Adrenal gland (tissue), 12 donors: ENCODE data around the gene LAMA2. TPM values are rescaled to one million over a fixed set of nuclear protein-coding genes. Genes with fewer than 3 reads are reported as not detected.
"Not testable (repeated sequence)": the region's sequence is repeated elsewhere in the genome, so short reads cannot be mapped to it uniquely, and the experiment has no call there.

Source experiments
- DNase-seq, 7 donors: peaks; one replicate each; pipeline ENCODE4 v3.0.0-alpha.2; 2019 to 2020
- H3K27ac ChIP-seq, 5 donors: fragments of 200-600 bp; sonication (generic) in 4 of 5; 1 replicate in 3 of 5; 2 replicates in 2 of 5; pipeline versions ENCODE4 v1.5.1 to v1.8.0; 2016 to 2020; ENCODE audit warnings: mild to moderate bottlenecking in 1 of 5
- H3K27me3 ChIP-seq: fragments of 200-600 bp; 2 replicates; pipeline ENCODE4 v1.8.0; 2021
- H3K36me3 ChIP-seq, 2 donors: fragments of 200-600 bp; replicated peaks in 1 of 2; 1 replicate in 1 of 2; 2 replicates in 1 of 2; pipeline versions ENCODE4 v1.5.1 to v1.8.0; 2018 to 2022
- H3K4me1 ChIP-seq, 2 donors: fragments of 200-600 bp; replicated peaks in 1 of 2; 1 replicate in 1 of 2; 2 replicates in 1 of 2; pipeline versions ENCODE4 v1.5.1 to v1.8.0; 2018 to 2021
- H3K4me3 ChIP-seq, 4 donors: fragments of 200-600 bp; sonication (generic) in 3 of 4; one replicate each; pipeline ENCODE4 v1.5.1; 2016 to 2018
- H3K9me3 ChIP-seq, 3 donors: fragments of 200-600 bp; sonication (generic) in 1 of 3; replicated peaks in 1 of 3; 1 replicate in 2 of 3; 2 replicates in 1 of 3; pipeline versions ENCODE4 v1.5.1 to v1.8.0; 2016 to 2021
- POLR2A ChIP-seq, 2 donors: fragments of 450-650 bp; IDR thresholded peaks; one replicate each; pipeline ENCODE4 v1.6.1; 2017; ENCODE audit warnings: antibody characterized with exemption in 2 of 2, mild to moderate bottlenecking in 2 of 2, moderate library complexity in 1 of 2
- WGBS, 4 donors: extraction: QIAGEN DNeasy Blood & Tissue Kit in 2 of 4; methylation state at CpG; one replicate each; pipeline versions ENCODE4 v1.1.5 to v1.1.7; 2013 to 2017; 5-methylcytosine and 5-hydroxymethylcytosine counted together
- intact Hi-C, 2 donors: fragments of 100-400 bp; cut with DNase I; formaldehyde crosslinking; loops; one replicate each; pipeline versions ENCODE4 v1.14.1 to v1.15.0; 2022 to 2023
- polyA plus RNA-seq, 3 donors: library from polyadenylated mRNA; stranded (reverse); fragments of 200-250 nt in 2 of 3; fragments of 350-450 nt in 1 of 3; fragmentation: Illumina TruSeq in 1 of 3; extraction: RNeasy Lipid Tissue Mini Kit (QIAGEN cat#74804) in 1 of 3; gene quantifications; one replicate each; pipeline ENCODE4 v1.2.3, GENCODE V29; 2013 to 2014
- total RNA-seq, 9 donors: library from RNA; depleted of rRNA in 4 of 9; stranded (reverse); fragments of >200 nt in 4 of 9; fragments of 120-200 nt in 1 of 9; fragmentation: NEBNext Ultra II Directional in 1 of 9; extraction: Animal tissue kit (Norgen Biotek cat#: 25700) in 1 of 9; gene quantifications; one replicate each; pipeline versions ENCODE4 v1.1.0 to v1.2.4, GENCODE V29; 2013 to 2023
- TF ChIP-seq, protein P1 (sequence below), 6 experiments: fragments of 450-650 bp in 4 of 6; fragments of 200-600 bp in 2 of 6; sonication (generic) in 1 of 6; IDR thresholded peaks; 1 replicate in 5 of 6; 2 replicates in 1 of 6; pipeline versions ENCODE4 v1.5.1 to v1.8.0; 2016 to 2021; ENCODE audit warnings: antibody characterized with exemption in 6 of 6, mild to moderate bottlenecking in 2 of 6, moderate library complexity in 1 of 6
- donor health status: healthy with polysubstance abuse.
- donor health status: Bipolar disorder and iron deficiency.
- donor health status: DM: yes; HTN: yes; CAD: no.
- donor health status: DM: no; HTN: no; CAD: no.
- donor health status: DM: no; HTN: no; CAD: no.
- donor health status: DM: yes; HTN: yes; CAD: no.

Gene LAMA2
- total and polyA plus RNA-seq, 12 donors: 5.8 to 105 (median 38.9) TPM

GRCh38 chr6:129041563-129041962 is 158.6 kb downstream of the LAMA2 start:
- intact Hi-C loops: no loop called here
- Histone ChIP-seq H3K9me3 (no peaks in the 10 kb centered on the region), H3K4me3 (no peak overlapping the region), H3K27me3 (no peaks in the 10 kb centered on the region), H3K27ac (no peak overlapping the region), H3K4me1 (no peaks in the 10 kb centered on the region), H3K36me3 (no peaks in the 10 kb centered on the region)
- TF ChIP-seq POLR2A (IDR thresholded peaks at IDR 0.05): no peak
- TF ChIP-seq, protein P1, sequence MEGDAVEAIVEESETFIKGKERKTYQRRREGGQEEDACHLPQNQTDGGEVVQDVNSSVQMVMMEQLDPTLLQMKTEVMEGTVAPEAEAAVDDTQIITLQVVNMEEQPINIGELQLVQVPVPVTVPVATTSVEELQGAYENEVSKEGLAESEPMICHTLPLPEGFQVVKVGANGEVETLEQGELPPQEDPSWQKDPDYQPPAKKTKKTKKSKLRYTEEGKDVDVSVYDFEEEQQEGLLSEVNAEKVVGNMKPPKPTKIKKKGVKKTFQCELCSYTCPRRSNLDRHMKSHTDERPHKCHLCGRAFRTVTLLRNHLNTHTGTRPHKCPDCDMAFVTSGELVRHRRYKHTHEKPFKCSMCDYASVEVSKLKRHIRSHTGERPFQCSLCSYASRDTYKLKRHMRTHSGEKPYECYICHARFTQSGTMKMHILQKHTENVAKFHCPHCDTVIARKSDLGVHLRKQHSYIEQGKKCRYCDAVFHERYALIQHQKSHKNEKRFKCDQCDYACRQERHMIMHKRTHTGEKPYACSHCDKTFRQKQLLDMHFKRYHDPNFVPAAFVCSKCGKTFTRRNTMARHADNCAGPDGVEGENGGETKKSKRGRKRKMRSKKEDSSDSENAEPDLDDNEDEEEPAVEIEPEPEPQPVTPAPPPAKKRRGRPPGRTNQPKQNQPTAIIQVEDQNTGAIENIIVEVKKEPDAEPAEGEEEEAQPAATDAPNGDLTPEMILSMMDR (IDR thresholded peaks at IDR 0.05): no peak
- no peak for DNase-seq
- WGBS, 4 donors: 70 to 78% (median 72%) methylated on average over 2 of the region's 2 CpGs

GRCh38 chr6:129046526-129046925 is 163.6 kb downstream of the LAMA2 start:
- Histone ChIP-seq H3K27ac (no peak overlapping the region), H3K36me3 (no peaks in the 10 kb centered on the region), H3K9me3 (no peaks in the 10 kb centered on the region), H3K4me3 (no peak overlapping the region), H3K27me3 (no peaks in the 10 kb centered on the region), H3K4me1 (no peaks in the 10 kb centered on the region)
- intact Hi-C loops: no loop called here
- no peak for TF ChIP-seq POLR2A (IDR thresholded peaks at IDR 0.05)
- TF ChIP-seq, protein P1 (IDR thresholded peaks at IDR 0.05): no peak
- no peak for DNase-seq
- 83 to 88% (median 86%) methylated on average over 2 of the region's 2 CpGs for WGBS, 4 donors

- Histone ChIP-seq H3K36me3 (no peaks in the 10 kb centered on the region), H3K4me1 (no peaks in the 10 kb centered on the region), H3K9me3 (no peaks in the 10 kb centered on the region), H3K4me3 (no peak overlapping the region), H3K27me3 (no peaks in the 10 kb centered on the region), H3K27ac (no peak overlapping the region)
- intact Hi-C loops: no loop called here
- TF ChIP-seq POLR2A (IDR thresholded peaks at IDR 0.05): no peak
- TF ChIP-seq, protein P1 (IDR thresholded peaks at IDR 0.05): no peak
- WGBS, 4 donors: 78 to 90% (median 84%) methylated on average over 3 of the region's 3 CpGs
- no peak for DNase-seq
These were observed 164.9 kb downstream of the LAMA2 start for GRCh38 chr6:129047834-129048233.

DNA sequence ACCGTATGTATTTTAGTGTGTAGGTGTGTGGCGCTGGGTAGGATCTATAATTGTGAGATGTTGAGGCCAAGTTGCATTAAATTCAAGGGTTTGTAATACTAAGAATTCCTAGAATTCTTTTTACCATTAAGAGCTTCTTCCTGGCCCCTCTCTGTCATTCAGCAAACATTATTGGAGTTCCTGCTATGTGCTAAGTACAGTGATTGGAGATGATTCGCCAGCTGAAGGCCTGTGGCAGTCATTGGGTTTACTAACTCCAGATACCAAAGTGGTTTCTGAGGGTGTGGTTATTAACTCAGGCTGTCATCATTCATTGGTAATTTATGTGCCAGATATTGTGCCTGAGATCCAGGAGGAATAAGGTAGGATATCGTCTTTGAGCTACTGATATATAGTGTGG is 167.1 kb downstream of the LAMA2 start:
- no peak for TF ChIP-seq POLR2A (IDR thresholded peaks at IDR 0.05)
- TF ChIP-seq, protein P1 (IDR thresholded peaks at IDR 0.05): no peak

GRCh38 chr6:129053143-129053542 is 170.2 kb downstream of the LAMA2 start:
- H3K27ac ChIP-seq, H3K9me3 ChIP-seq, intact Hi-C loops, H3K36me3 ChIP-seq, H3K4me3 ChIP-seq, H3K27me3 ChIP-seq, H3K4me1 ChIP-seq, DNase-seq: not testable (repeated sequence)
- 87 to 93% (median 90%) methylated on average over 13 of the region's 13 CpGs for whole genome bisulfite sequencing, 4 donors

More for the DNA sequence above, 167.1 kb downstream of the LAMA2 start:
- intact Hi-C loops: no loop called here
- Histone ChIP-seq H3K27me3 (no peaks in the 10 kb centered on the region), H3K36me3 (no peaks in the 10 kb centered on the region), H3K4me1 (no peaks in the 10 kb centered on the region), H3K9me3 (no peaks in the 10 kb centered on the region), H3K27ac (no peak overlapping the region), H3K4me3 (no peak overlapping the region)
- no peak for DNase-seq
- WGBS, 4 donors: 73 to 91% (median 85%) methylated on average over 4 of the region's 4 CpGs
